Measurements from ENCODE around the gene PARD3. TPM values are rescaled to one million over a fixed set of nuclear protein-coding genes. Genes with fewer than 3 reads are reported as not detected.

PARD3 gene
- total and polyA plus RNA-seq, 10 of the 15 experiments (the other 5 are each of a cell fraction or from before 2014, with no cell fraction given) = 2.6 to 43.1 (median 13.9) TPM

- TF ChIP-seq WRNIP1 (IDR thresholded peaks at IDR 0.05; ENCODE audit: borderline replicate concordance, low read depth, low read length) = no peak
- TF ChIP-seq NR2F1 (conservative IDR thresholded peaks at IDR 0.05) = no peak
- no peak for TF ChIP-seq IRF5 (IDR thresholded peaks at IDR 0.05; ENCODE audit: borderline replicate concordance)
- TF ChIP-seq POLR2A (IDR thresholded peaks at IDR 0.05; ENCODE audit: low read depth, low read length) = no peak
- TF ChIP-seq FOS (IDR thresholded peaks at IDR 0.05; ENCODE audit: borderline replicate concordance, extremely low read depth, insufficient read length) = no peak
- TF ChIP-seq POLR2AphosphoS2 (IDR thresholded peaks at IDR 0.05; ENCODE audit: low read depth, low read length) = no peak
- no peak for TF ChIP-seq RAD51 (IDR thresholded peaks at IDR 0.05)
- TF ChIP-seq CTCF (IDR thresholded peaks at IDR 0.05 in 2 of 3, conservative IDR thresholded peaks at IDR 0.05 in 1 of 3; ENCODE audit: control insufficient read depth in 2 of 3, extremely low read depth in 1 of 3, insufficient read depth in 1 of 3, low read depth in 3 of 3, low read length in 3 of 3) = no peak
- no peak for TF ChIP-seq ZBTB33 (IDR thresholded peaks at IDR 0.05)
These were observed 353.0 kb downstream of the PARD3 start (continued) for GRCh38 chr10:34462056-34462455.

All from GM12878 (cell line).